DOHH2 (cell line): ENCODE measurements around the gene DBN1.

ENCODE experiments used
- H3F3A ChIP-seq: fragments of 200-600 bp; sonication (generic), shearing (Covaris generic); 2 replicates; pipeline ENCODE4 v1.6.0; 2016; ENCODE audit warnings: antibody characterized with exemption, mild to moderate bottlenecking; ENCODE audit not compliant: control insufficient read depth, insufficient read depth
- H3K27ac ChIP-seq: fragments of 200-600 bp; sonication (generic); 2 replicates; pipeline ENCODE4 v1.5.1; 2014; ENCODE audit warnings: low read depth, mild to moderate bottlenecking, low read length, moderate library complexity
- H3K27me3 ChIP-seq: fragments of 200-600 bp; sonication (generic); 2 replicates; pipeline ENCODE4 v1.6.1; 2014; ENCODE audit warnings: mild to moderate bottlenecking, low read length, mixed read lengths; ENCODE audit not compliant: control insufficient read depth
- H3K36me3 ChIP-seq: fragments of 200-600 bp; sonication (generic); 2 replicates; pipeline ENCODE4 v1.6.1; 2014; ENCODE audit warnings: mild to moderate bottlenecking, low read length, moderate library complexity, mixed read lengths; ENCODE audit not compliant: control insufficient read depth
- H3K4me1 ChIP-seq: fragments of 200-600 bp; sonication (generic); 2 replicates; pipeline ENCODE4 v1.6.1; 2014; ENCODE audit warnings: mild to moderate bottlenecking, low read length, mixed read lengths; ENCODE audit not compliant: control insufficient read depth
- H3K4me2 ChIP-seq: fragments of 200-600 bp; sonication (generic); 2 replicates; pipeline ENCODE4 v1.6.0; 2014; ENCODE audit warnings: mild to moderate bottlenecking, low read length, moderate library complexity
- H3K4me3 ChIP-seq: fragments of 200-600 bp; sonication (generic); 2 replicates; pipeline ENCODE4 v1.5.1; 2014; ENCODE audit warnings: mild to moderate bottlenecking, low read length, mixed read lengths
- H3K79me2 ChIP-seq: fragments of 200-600 bp; sonication (generic); 2 replicates; pipeline ENCODE4 v1.6.1; 2014; ENCODE audit warnings: mild to moderate bottlenecking, low read length, mixed read lengths; ENCODE audit not compliant: control insufficient read depth
- H3K9me2 ChIP-seq: fragments of 200-600 bp; sonication (generic); replicated peaks from 2 replicates; pipeline ENCODE4 v1.6.1; 2014; ENCODE audit warnings: mild to moderate bottlenecking, low read length, mixed read lengths; ENCODE audit not compliant: control insufficient read depth
- H3K9me3 ChIP-seq: fragments of 200-600 bp; sonication (generic); 2 replicates; pipeline ENCODE4 v1.6.1; 2014; ENCODE audit warnings: antibody characterized with exemption, low read length, mixed read lengths; ENCODE audit not compliant: control insufficient read depth, insufficient read depth
- H4K20me1 ChIP-seq: fragments of 200-600 bp; sonication (generic); 2 replicates; pipeline ENCODE4 v1.6.0; 2014; ENCODE audit warnings: low read depth, mild to moderate bottlenecking, antibody characterized with exemption, low read length, moderate library complexity; ENCODE audit not compliant: control insufficient read depth, insufficient read depth
- EZH2phosphoT487 ChIP-seq: fragments of 200-600 bp; sonication (generic); IDR thresholded peaks from 2 replicates; pipeline ENCODE4 v1.6.1; 2017; ENCODE audit warnings: borderline replicate concordance, mild to moderate bottlenecking, antibody characterized with exemption, low read length, moderate library complexity, mixed read lengths
- TF ChIP-seq, protein P1 (sequence below): fragments of 200-600 bp; sonication (generic); IDR thresholded peaks from one replicate; pipeline ENCODE4 v1.5.1; 2014; ENCODE audit warnings: antibody characterized with exemption, mild to moderate bottlenecking, low read depth, low read length; ENCODE audit not compliant: poor library complexity, severe bottlenecking

DBN1 gene

GRCh38 chr5:177426566-177427210 is 46.7 kb downstream of the DBN1 start, which contains the start of gene GRK6:
Gene GRK6, plus strand, starts transcription at chr5:177426676. Its CDS starts 170 bp downstream, at chr5:177426846.
- H4K20me1 ChIP-seq, result no peaks in the 10 kb centered on the region
- no peaks in the 10 kb centered on the region for H3K9me2 ChIP-seq
- H3K36me3 ChIP-seq, result peaks cover 33% of the 10 kb centered on the region
- H3K27me3 ChIP-seq, result no peaks in the 10 kb centered on the region
- peaks cover 51% of the 10 kb centered on the region for H3K4me1 ChIP-seq
- peak within 1 kb of the TSS; percentile 87 for H3K4me3 ChIP-seq
- peak within 1 kb of the TSS; percentile 94 for H3K27ac ChIP-seq
- peaks cover 40% of the 10 kb centered on the region for H3K79me2 ChIP-seq
- H3F3A ChIP-seq, result peaks cover 23% of the 10 kb centered on the region
- TF ChIP-seq, protein P1, sequence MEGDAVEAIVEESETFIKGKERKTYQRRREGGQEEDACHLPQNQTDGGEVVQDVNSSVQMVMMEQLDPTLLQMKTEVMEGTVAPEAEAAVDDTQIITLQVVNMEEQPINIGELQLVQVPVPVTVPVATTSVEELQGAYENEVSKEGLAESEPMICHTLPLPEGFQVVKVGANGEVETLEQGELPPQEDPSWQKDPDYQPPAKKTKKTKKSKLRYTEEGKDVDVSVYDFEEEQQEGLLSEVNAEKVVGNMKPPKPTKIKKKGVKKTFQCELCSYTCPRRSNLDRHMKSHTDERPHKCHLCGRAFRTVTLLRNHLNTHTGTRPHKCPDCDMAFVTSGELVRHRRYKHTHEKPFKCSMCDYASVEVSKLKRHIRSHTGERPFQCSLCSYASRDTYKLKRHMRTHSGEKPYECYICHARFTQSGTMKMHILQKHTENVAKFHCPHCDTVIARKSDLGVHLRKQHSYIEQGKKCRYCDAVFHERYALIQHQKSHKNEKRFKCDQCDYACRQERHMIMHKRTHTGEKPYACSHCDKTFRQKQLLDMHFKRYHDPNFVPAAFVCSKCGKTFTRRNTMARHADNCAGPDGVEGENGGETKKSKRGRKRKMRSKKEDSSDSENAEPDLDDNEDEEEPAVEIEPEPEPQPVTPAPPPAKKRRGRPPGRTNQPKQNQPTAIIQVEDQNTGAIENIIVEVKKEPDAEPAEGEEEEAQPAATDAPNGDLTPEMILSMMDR, result no peak
- no peak for TF ChIP-seq EZH2phosphoT487
- peak within 1 kb of the TSS; percentile 90 for H3K4me2 ChIP-seq
- no peaks in the 10 kb centered on the region for H3K9me3 ChIP-seq

DNA sequence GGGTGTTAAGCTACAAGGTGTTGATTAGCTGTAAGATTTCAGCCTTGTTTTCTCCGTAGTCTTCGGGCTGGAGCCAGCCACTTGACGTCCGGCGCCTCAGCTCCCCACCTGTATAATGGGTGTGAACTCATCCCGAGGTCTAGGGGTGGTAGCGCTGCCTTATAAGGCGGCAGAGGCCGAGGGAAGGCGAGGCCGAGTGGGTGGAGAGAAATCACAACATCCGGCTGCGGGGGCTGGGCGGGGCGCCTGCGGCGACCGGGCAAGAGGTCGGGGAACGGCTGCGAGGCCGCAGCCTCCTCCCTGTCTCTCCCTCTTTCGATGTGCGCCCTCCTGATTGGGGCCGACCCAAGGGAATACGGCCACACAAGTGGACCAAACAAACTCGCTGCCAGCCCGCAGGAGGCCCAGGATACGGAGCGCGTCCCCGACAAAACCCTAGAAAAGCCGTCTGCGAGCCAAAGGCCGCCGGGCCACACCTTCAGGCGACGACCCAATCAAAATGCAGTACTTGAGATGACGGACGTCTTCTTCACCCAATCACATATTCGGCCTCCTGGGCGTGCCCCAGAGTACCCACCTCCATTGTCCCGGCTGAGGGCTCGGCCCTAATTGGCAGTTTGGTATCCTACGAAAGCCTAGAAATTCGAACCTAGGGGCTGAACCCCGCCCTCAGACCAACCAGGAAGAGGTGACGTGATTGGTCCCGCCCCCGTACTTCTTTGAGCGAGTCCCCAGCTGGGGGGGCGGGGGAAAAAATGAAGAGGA is 47.5 kb downstream of the DBN1 start:
- H3K27ac ChIP-seq, result peak overlapping the region; percentile 56
- TF ChIP-seq, protein P1, result no peak
- no peak for TF ChIP-seq EZH2phosphoT487
- H3K27me3 ChIP-seq, result no peaks in the 10 kb centered on the region
- peak overlapping the region; percentile 87 for H3K4me3 ChIP-seq
- H3K4me2 ChIP-seq, result peak overlapping the region; percentile 90
- peaks cover 44% of the 10 kb centered on the region for H3K4me1 ChIP-seq
- peaks cover 32% of the 10 kb centered on the region for H3K36me3 ChIP-seq
- H3K9me2 ChIP-seq, result no peaks in the 10 kb centered on the region
- H3K9me3 ChIP-seq, result no peaks in the 10 kb centered on the region
- no peaks in the 10 kb centered on the region for H4K20me1 ChIP-seq
- peaks cover 40% of the 10 kb centered on the region for H3K79me2 ChIP-seq
- H3F3A ChIP-seq, result peaks cover 19% of the 10 kb centered on the region

DNA sequence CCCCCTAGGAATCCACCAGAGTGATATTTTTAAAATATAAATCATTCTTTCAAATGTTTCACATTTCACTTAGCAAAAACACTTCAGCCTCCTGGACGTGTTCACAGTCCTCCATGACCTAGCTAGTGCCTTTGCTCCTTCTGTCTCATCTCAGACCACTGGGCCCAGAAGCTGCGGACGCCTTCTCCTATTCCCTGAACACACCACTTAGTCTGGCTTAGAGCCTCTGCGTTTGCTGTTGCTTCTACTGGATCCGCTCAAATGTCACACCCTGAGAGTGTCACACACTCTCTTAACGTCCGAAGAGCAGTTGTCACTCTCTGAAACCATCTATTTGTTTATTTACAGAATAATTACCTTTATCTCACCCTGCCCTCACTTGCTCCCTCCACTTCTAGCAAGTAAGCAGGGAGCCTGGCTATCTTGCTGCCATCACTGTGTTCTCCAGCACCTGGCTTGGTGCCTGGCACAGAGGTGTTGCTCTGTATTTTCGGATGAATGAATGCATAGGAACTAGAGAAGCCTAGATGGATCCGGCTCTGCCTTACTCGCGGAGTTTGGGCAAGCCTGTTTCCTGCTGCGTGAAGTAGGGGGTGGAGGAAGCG is 48.1 kb downstream of the DBN1 start:
- peak overlapping the region; percentile 56 for H3K27ac ChIP-seq
- TF ChIP-seq EZH2phosphoT487, result no peak
- TF ChIP-seq, protein P1, result no peak
- peaks cover 12% of the 10 kb centered on the region for H3F3A ChIP-seq
- H3K36me3 ChIP-seq, result peaks cover 25% of the 10 kb centered on the region
- H4K20me1 ChIP-seq, result no peaks in the 10 kb centered on the region
- H3K27me3 ChIP-seq, result no peaks in the 10 kb centered on the region
- H3K9me2 ChIP-seq, result no peaks in the 10 kb centered on the region
- H3K9me3 ChIP-seq, result no peaks in the 10 kb centered on the region
- peaks cover 35% of the 10 kb centered on the region for H3K79me2 ChIP-seq
- peak overlapping the region; percentile 90 for H3K4me2 ChIP-seq
- H3K4me1 ChIP-seq, result peaks cover 37% of the 10 kb centered on the region
- H3K4me3 ChIP-seq, result peak overlapping the region; percentile 87
